Measurements from ENCODE around the gene OBSCN.
A peak's percentile ranks its signal among the peaks of the same experiment; 100 is the strongest.

OBSCN gene

GRCh38 chr1:228377664-228378089, 169.8 kb downstream of the OBSCN start:
- no peak for DNase-seq (ENCODE audit: low read depth in 2 of 2)

GRCh38 chr1:228378090-228378872, 170.4 kb downstream of the OBSCN start:
- DNase-seq (ENCODE audit: low read depth in 2 of 2) = peak; percentile 31 to 40

GRCh38 chr1:228378873-228379460, 171.1 kb downstream of the OBSCN start:
- DNase-seq (ENCODE audit: low read depth in 2 of 2) = no peak

DNA sequence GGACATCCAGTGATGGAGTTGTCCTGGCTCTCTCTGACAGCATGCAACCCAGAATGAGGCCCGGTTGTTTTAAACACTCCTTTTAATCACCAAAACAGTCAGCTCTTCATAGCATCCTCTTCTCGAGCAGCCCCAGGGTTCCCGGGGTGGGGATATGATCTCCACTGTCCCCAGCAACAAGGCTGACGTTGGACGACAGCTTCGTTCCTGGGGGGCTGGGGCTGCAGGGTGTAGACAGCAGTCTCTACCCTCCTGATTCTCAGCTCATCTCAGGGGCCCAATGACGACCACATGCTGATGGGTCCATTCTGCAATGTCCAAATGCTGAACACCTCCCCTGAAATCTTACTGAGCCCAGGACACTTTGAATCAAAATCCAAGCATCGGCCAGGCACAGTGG, 171.8 kb downstream of the OBSCN start:
- DNase-seq (ENCODE audit: low read depth in 2 of 2) = no peak

- DNase-seq (ENCODE audit: low read depth in 2 of 2) = no peak
Measured at GRCh38 chr1:228381356-228381755, 173.5 kb downstream of the OBSCN start.

DNA sequence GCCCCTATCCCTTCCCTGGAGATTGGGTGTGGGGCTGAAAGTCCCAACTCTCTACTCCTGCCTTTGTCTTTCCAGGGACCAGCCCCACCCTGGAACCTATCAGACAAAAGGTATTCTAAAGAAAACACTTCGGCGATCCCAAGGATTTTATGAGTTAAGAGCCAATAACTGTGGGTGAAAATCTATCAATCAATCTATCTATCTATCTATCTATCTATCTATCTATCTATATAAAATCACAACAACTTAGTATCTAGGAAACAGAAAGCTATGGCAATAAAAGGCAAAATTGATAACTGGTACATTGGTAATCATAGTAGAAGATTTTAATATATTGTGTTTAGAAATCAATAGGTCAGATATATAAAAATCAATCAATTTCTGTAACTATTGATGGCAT, 175.9 kb downstream of the OBSCN start:
- no peak for DNase-seq (ENCODE audit: low read depth in 2 of 2)

GRCh38 chr1:228385232-228385631, 177.4 kb downstream of the OBSCN start:
- DNase-seq (ENCODE audit: low read depth in 2 of 2) = no peak

DNA sequence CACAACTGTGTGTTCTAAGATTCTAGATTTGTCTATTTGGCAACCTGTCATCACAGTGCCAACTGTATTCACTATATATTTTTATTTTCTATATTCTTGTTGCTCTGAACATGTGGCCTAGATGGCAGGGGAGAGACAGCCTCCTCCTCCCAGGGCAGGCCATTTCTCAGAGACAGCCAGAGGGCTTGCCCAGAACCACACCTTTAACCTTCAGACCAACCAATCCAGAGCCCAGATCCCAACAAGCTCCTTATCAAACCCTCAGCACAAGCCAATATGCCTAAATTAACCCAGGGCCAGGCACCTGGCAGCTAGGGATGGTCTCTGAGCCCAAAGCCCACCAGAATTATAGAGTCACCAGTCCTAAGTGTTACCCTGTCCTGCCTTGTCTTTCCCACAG, 179.5 kb downstream of the OBSCN start:
- no peak for DNase-seq (ENCODE audit: low read depth in 2 of 2)

DNA sequence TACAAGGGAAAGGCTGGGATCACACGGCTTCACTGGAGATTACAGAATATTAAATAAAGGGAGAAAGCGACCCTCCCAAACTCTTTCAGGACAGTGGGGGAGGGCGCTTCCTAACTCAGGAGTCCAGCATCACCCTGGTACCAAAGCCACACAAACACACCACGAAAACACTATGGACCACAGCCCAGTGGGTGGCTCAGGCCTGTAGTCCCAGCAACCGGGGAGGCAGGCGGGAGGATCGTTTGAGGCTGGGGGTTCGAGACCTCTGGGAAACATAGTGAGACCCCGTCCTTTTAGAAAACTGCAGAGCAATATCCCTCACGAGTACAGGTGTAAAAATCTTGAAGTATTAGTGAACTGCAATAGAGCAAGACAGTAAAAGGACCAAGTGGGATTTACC, 182.8 kb downstream of the OBSCN start:
- no peak for DNase-seq (ENCODE audit: low read depth in 2 of 2)

GRCh38 chr1:228391411-228392020, 183.7 kb downstream of the OBSCN start:
- no peak for DNase-seq (ENCODE audit: low read depth in 2 of 2)

DNA sequence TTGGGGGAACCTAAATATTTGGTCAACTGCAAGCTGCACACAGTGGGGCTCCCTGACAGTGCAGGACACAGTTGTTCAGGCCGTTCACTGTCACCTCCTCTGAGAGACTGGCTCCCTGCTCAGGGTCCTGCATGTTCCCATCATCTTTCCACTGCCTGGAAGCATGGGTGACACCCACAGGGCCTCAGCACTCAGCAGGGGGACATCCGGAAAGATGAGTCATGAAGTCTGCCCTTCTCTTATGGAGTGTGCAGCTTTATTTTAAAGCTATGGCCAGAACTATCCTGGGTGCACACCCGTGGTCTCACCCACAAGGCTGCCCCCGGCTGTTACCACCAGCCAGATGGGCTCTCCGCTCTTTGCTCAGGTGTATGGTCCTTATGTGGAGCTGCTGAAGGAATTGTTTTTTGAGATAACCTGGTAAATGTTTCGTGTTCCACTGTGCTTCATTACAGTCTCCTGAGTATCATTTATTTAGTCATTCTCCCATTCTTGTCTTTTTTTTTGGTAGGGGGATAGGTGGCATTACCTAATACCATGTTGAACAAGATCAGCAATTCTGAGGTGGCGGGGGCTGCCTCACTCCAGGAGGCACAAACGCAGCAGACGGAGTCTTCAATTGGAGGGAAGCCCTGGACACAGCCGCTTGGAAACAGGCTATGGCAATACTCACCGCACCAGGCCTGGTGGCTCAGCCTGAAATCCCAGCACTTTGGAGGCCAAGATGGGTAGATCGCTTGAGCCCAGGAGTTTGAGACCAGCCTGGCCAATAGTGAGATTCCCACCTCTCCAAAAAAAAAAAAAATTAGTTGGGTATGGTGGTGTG, 184.5 kb downstream of the OBSCN start:
- DNase-seq (ENCODE audit: low read depth in 2 of 2) = no peak

DNA sequence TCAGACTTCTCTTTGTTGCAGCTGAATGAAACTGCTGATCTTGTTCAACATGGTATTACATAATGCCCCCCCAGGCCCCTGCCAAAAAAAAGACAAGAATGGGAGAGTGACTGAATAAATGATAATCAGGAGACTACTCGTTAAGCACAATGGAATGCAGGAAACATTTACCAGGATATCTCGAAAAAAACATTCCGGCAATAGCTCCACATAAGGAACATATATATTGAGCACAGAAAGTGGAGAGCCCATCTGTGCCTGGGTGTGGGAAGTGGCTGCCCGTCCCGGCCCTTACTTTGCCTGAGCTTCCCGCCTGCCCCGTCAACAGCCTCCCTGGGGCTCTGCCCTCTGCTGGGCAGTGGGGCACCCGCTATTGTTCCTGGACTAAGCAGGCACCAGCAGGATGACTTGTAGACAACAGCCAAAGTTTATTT, 185.4 kb downstream of the OBSCN start:
- peak; percentile 48 to 56 for DNase-seq (ENCODE audit: low read depth in 2 of 2)

DNA sequence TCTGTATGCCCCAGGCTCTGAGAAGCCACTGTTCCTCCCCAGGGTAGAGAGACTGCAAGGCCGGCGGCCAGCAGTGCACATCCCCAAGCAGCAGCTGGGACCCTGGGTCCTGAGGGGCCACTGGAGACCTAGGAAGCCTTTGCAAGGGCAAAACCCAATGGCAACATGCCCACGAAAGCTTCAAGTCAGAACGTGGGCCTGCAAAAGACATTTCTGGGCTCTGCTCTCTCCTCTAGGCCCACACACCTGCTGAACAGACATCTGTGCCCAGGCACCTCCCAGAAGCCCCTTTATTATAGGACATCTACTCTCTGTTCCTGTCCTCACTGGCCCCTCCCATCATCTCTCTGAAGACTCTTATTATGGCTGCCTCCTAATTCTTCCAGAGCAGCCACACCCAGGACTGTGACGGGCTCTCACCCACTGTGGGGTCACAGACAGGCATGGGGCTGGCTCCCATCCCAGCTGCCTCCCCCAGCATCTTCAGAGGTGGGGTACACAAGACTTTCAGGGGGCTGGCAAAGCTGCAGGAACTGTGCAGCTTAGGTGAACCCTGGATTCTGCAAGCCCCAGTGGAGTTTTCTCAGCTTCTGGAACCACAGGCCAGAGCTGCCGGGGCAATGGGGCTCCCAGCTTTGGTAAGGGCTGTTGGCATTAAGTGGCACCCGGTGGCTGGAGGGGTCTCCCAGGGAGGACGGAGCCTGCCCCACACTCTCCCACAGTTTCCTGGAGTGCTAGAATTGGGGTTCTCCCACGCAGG, 186.1 kb downstream of the OBSCN start:
- no peak for DNase-seq (ENCODE audit: low read depth in 2 of 2)

GRCh38 chr1:228394571-228395394, 186.9 kb downstream of the OBSCN start:
- no peak for DNase-seq (ENCODE audit: low read depth in 2 of 2)

GRCh38 chr1:228396770-228397662, 189.2 kb downstream of the OBSCN start:
- no peak for DNase-seq (ENCODE audit: low read depth in 2 of 2)

- no peak for DNase-seq (ENCODE audit: low read depth in 2 of 2)
Measured at GRCh38 chr1:228397966-228398365, 190.1 kb downstream of the OBSCN start.

- no peak for DNase-seq (ENCODE audit: low read depth in 2 of 2)
Measured at GRCh38 chr1:228398741-228399461, 191.1 kb downstream of the OBSCN start.

GRCh38 chr1:228399531-228400236, 191.8 kb downstream of the OBSCN start:
- DNase-seq (ENCODE audit: low read depth in 2 of 2) = no peak
